Ectodermal cell (in vitro differentiated cells): ENCODE data around the gene FRMPD4.

Source experiments
- H3K27ac ChIP-seq: 2 replicates; pipeline ENCODE4 v1.7.0; 2013; ENCODE audit warnings: mild to moderate bottlenecking, low read depth, low read length; ENCODE audit not compliant: insufficient read depth, poor library complexity, severe bottlenecking
- H3K27me3 ChIP-seq: 2 replicates; pipeline ENCODE4 v1.7.0; 2013; ENCODE audit warnings: mild to moderate bottlenecking, low read length; ENCODE audit not compliant: insufficient read depth, control insufficient read depth, poor library complexity, severe bottlenecking
- H3K36me3 ChIP-seq: one replicate; pipeline ENCODE4 v1.7.0; 2013; ENCODE audit warnings: low read length; ENCODE audit not compliant: control insufficient read depth, insufficient read depth
- H3K4me1 ChIP-seq: one replicate; pipeline ENCODE4 v1.7.0; 2013; ENCODE audit warnings: low read length; ENCODE audit not compliant: control insufficient read depth, insufficient read depth
- H3K4me3 ChIP-seq: 2 replicates; pipeline ENCODE4 v1.7.0; 2013; ENCODE audit warnings: low read depth, low read length, control low read depth; ENCODE audit not compliant: insufficient read depth
- H3K9me3 ChIP-seq: 2 replicates; pipeline ENCODE4 v1.7.0; 2013; ENCODE audit warnings: mild to moderate bottlenecking, low read length, moderate library complexity; ENCODE audit not compliant: control insufficient read depth
- WGBS, 2 experiments: methylation state at CpG; one replicate each; pipeline ENCODE4 v1.1.7; 2013; ENCODE audit warnings: missing lambda C conversion rate in 2 of 2; 5-methylcytosine and 5-hydroxymethylcytosine counted together

FRMPD4 gene

DNA sequence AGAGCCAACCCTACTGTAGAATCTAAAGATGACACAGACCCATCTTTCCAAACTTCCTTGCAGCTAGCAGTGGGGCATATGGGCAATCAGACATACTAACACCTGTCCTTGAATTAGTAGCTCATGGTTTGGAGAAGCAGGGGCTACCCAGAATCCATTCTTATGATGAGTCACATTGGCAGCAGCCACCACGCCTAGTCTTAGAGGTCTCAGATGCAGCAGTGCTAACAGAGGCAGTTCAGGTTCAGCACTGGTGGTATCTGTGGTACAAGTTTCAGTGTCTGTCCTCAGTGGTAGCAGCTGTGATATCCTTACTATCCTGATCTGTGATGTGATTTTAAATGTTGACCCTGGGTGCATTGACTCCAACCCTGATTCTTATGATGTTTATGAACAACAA is 68.1 kb downstream of the FRMPD4 start:
- Histone ChIP-seq H3K27ac (no peak overlapping the region), H3K4me1 (no peaks in the 10 kb centered on the region), H3K27me3 (no peaks in the 10 kb centered on the region), H3K36me3 (no peaks in the 10 kb centered on the region), H3K4me3 (no peak overlapping the region), H3K9me3 (no peaks in the 10 kb centered on the region)
- 96 to 100% methylated on average over 1 of the region's 1 CpG for WGBS, 2 experiments

DNA sequence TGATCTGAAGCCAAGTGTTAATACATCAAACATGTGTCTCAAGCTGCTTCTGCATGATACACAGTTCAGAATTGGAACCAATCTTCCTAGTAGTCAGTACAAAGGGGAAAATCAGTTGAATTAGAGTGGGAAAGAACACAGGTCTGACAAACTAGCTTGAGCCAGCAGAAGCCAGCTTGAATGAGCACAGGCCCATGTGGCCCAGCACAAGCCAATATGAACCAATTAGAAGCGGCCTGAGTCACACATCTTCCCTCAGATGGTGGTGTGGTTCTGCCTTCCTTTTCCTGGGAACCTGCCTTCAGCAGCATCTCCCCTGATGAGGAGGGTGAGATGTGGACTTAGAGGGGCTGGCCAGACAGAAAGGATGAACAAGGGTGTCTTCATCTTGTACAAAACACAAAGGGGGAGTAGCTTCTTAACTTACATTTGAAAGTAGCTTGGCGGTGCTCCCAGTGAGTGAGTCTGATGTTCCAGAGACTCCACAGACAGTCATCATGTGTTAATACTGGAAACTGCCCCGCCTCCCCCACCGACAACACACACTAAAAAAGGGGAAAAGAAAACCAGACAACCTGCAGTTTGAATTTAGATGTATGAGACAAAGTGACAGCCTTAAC is 72.0 kb downstream of the FRMPD4 start:
- no peak overlapping the region for H3K27ac ChIP-seq
- H3K9me3 ChIP-seq, result no peaks in the 10 kb centered on the region
- H3K27me3 ChIP-seq, result no peaks in the 10 kb centered on the region
- H3K4me3 ChIP-seq, result no peak overlapping the region
- WGBS, 2 experiments, result 89 to 100% methylated on average over 1 to 4 of the region's 4 CpGs
- no peaks in the 10 kb centered on the region for H3K36me3 ChIP-seq
- H3K4me1 ChIP-seq, result no peaks in the 10 kb centered on the region

DNA sequence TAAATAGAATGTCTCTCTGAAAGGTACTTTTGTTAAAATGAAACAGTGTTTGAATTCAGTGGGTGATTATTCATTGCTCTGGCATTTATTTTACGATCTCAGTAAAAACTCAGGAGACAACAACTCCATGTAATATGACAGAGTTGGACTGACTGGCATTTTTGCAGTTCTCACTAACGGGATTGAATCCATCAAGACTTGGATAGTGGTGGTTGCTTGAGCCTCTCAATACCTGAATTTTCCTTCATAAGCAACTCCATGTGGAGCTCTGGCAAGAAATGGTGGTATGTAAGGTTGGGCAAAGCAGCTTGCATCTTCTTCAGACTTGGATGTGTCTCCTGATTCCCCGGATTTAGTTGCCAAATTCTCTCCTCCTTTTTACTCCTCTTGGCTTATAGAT is 72.7 kb downstream of the FRMPD4 start:
- Histone ChIP-seq H3K27ac (no peak overlapping the region), H3K36me3 (no peaks in the 10 kb centered on the region), H3K4me1 (no peaks in the 10 kb centered on the region), H3K4me3 (no peak overlapping the region), H3K27me3 (no peaks in the 10 kb centered on the region), H3K9me3 (no peaks in the 10 kb centered on the region)
- 93 to 100% methylated on average over 1 to 3 of the region's 3 CpGs for WGBS, 2 experiments

DNA sequence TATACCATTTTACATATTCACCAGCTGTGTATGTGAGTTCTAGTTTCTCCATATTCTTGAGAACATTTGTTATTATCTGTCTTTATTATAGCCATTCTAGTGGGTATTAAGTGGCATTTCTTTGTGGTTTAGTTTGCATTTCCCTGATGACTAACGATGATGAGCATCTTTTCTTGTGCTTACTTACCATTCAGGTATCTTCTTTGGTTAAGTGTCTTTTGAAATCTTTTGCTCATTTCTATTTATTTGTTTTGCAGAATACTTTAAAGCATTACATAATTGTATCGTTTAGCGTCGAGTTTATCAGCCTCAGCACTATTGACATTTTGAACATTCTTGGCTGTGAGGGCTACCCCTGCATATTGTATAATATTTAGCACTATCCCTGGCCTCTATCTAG is 85.4 kb downstream of the FRMPD4 start:
- H3K36me3 ChIP-seq, result no peaks in the 10 kb centered on the region
- no peaks in the 10 kb centered on the region for H3K4me1 ChIP-seq
- no peaks in the 10 kb centered on the region for H3K9me3 ChIP-seq
- H3K27me3 ChIP-seq, result no peaks in the 10 kb centered on the region
- no peak overlapping the region for H3K27ac ChIP-seq
- no peak overlapping the region for H3K4me3 ChIP-seq
- 83 to 98% methylated on average over 1 to 4 of the region's 4 CpGs for WGBS, 2 experiments

DNA sequence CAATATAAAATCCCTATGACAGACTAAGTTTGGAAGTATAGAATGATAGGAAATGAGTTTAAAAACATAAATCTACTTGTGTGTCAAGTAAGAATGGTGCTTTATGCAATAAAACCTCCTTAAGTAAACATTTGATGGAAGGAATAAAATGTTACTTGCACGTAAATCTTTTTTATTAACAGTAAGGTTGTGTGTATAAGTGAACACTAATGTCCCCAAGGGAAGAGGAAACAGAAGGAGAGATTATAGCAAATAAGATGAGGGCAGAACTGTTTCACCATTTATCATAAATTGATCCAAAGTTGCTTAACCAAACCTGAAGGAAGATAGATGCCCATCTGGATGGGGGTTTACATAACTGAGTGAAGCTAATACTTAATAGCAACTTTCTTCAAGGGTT is 86.8 kb downstream of the FRMPD4 start:
- no peak overlapping the region for H3K27ac ChIP-seq
- H3K4me3 ChIP-seq, result no peak overlapping the region
- no peaks in the 10 kb centered on the region for H3K9me3 ChIP-seq
- H3K36me3 ChIP-seq, result no peaks in the 10 kb centered on the region
- no peaks in the 10 kb centered on the region for H3K4me1 ChIP-seq
- no peaks in the 10 kb centered on the region for H3K27me3 ChIP-seq
- 100% methylated on average over 1 of the region's 1 CpG; no CpG with 5 or more reads in 1 of the 2 experiments for WGBS, 2 experiments

DNA sequence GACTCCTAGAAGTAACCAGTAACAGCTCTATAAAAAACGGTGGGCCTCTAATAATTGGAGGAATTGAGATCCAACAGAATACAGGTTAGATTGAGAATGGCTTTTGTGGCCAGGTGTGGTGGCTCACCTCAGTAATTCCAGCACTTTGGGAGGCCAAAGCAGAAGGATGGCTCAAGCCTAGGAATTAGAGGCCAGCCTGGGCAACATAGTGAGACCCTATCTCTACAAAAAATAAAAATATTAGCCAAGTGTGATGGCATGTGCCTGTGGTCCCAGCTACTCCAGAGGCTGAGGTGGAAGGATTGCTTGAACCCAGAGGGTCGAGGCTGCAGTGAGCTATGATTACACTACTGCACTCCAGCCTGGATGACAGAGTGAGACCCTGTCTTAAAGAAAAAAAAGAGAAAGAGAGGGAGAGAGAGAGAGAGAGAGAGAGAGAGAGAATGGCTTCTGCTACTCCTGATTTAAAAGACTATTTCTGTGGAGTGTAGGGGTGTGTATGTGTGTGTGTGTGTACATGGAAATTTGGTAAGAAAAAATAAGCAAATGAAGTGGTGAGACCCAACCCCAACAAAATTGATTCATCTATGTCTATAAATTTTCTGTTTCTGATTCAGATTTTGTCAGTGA is 89.3 kb downstream of the FRMPD4 start:
- H3K27me3 ChIP-seq, result no peaks in the 10 kb centered on the region
- H3K27ac ChIP-seq, result no peak overlapping the region
- no peak overlapping the region for H3K4me3 ChIP-seq
- 86 to 88% methylated on average over 2 of the region's 2 CpGs for WGBS, 2 experiments
- no peaks in the 10 kb centered on the region for H3K4me1 ChIP-seq
- H3K9me3 ChIP-seq, result no peaks in the 10 kb centered on the region
- no peaks in the 10 kb centered on the region for H3K36me3 ChIP-seq

DNA sequence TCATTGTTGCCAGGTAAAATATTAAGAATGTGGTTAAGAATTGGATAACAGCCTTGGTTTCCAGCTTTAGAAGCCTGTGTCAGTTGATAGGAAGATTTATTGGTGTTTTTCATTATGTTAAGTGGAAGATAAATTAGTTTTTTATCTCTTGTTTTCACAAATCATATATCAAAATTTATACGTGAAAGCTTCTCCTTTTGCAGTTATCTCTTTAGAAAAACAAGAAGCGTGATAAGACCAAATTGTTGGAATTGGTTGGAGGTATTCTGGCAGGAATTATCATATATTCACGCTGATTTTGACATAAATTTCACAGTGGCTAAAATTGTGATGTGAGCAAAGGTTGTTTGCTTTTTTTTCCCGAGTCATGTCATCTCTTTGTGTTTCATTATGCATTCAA is 90.6 kb downstream of the FRMPD4 start:
- 98% methylated on average over 3 of the region's 4 CpGs for WGBS, 2 experiments
- H3K36me3 ChIP-seq, result no peaks in the 10 kb centered on the region
- no peaks in the 10 kb centered on the region for H3K4me1 ChIP-seq
- H3K9me3 ChIP-seq, result no peaks in the 10 kb centered on the region
- H3K27me3 ChIP-seq, result no peaks in the 10 kb centered on the region
- H3K4me3 ChIP-seq, result no peak overlapping the region
- H3K27ac ChIP-seq, result no peak overlapping the region

DNA sequence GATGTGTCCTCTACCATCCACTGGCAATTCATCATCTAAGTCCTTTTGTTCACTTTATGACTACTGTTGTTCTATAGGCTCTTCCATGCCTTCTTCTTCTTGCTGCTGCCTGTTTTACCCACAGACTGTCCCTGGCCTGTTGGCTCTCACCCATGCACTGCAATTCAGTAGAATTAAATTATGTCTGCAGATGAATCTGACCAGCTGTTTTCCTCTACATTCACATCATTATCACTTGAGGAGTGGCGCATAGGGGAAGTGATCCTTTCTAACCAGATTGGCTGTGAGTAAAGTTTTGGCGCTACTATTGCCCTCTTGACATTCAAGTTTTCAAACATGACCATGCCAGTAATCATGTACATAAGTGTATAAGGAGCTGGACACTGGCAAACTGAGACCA is 91.7 kb downstream of the FRMPD4 start:
- H3K27me3 ChIP-seq, result no peaks in the 10 kb centered on the region
- no peaks in the 10 kb centered on the region for H3K36me3 ChIP-seq
- no peaks in the 10 kb centered on the region for H3K4me1 ChIP-seq
- H3K4me3 ChIP-seq, result no peak overlapping the region
- H3K9me3 ChIP-seq, result no peaks in the 10 kb centered on the region
- H3K27ac ChIP-seq, result no peak overlapping the region
- WGBS, 2 experiments, result 93% methylated on average over 2 of the region's 2 CpGs; no CpG with 5 or more reads in 1 of the 2 experiments

DNA sequence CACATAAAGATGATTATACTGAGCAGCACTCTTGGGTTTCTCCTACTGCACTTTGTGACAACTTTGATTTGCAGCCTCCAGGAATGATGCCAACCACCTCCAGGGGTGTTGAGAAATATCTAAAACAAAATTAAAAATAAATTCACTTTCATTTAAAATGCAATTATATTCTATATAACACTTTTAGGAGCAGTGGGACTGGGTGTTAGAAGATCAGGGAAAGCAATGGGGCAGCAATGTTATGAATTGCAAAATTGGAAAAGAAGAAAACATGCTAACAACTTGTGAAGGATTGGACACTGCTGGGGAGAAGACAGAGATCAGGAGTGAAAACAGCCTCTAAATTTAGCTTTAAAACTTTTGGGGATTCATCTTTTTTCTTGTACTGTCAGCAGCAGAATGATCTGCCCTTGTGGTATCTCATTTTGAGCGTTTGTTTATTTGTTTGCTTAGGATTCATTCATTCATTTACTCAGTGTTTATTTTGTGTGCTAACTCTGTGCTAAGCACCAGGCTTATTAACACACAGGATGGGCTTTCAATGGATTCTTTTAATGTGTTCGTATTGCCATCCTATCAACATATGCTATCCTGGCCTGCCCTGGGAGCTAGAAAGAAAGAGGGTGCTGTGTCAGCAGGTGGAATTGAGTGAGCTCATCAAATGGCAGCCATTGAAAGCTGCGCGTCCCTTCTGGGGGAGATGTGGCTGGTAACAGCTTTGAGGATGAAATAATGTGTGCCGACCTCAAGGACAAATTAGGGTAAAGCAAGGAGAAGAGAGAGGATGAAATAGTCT is 96.5 kb downstream of the FRMPD4 start:
- no peaks in the 10 kb centered on the region for H3K4me1 ChIP-seq
- WGBS, 2 experiments, result 82 to 95% methylated on average over 3 to 5 of the region's 5 CpGs

DNA sequence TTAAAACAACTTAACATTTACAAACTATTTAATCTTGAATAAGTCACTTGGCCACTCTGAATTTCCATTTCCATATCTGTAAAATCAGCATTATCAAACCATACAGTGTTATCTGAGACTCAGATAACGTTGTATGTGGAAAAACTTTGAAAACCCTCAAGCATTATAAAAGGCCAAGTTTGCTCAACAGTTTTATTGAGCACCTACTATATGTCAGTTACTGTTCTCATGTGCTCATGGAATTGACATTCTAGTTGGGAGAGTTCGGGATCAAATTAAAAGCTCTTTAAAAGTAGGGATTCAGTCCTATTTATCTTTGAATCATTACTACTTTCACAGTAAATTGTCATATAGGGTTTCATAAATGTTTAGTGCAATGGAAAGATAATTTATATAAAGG is 97.9 kb downstream of the FRMPD4 start:
- Histone ChIP-seq H3K27me3 (no peaks in the 10 kb centered on the region), H3K27ac (no peak overlapping the region), H3K4me1 (no peaks in the 10 kb centered on the region), H3K36me3 (no peaks in the 10 kb centered on the region), H3K4me3 (no peak overlapping the region), H3K9me3 (no peaks in the 10 kb centered on the region)
- WGBS, 2 experiments, result 100% methylated on average over 1 of the region's 2 CpGs; no CpG with 5 or more reads in 1 of the 2 experiments

More for the DNA sequence above, 96.5 kb downstream of the FRMPD4 start:
- Histone ChIP-seq H3K9me3 (no peaks in the 10 kb centered on the region), H3K27me3 (no peaks in the 10 kb centered on the region), H3K36me3 (no peaks in the 10 kb centered on the region), H3K4me3 (no peak overlapping the region), H3K27ac (no peak overlapping the region)
